Islet of Langerhans (tissue), 1 donor: ENCODE data around the gene SAA4.

Experiments
- FAIRE-seq: peaks from one replicate; lab custom pipeline; 2011; peaks lifted over from hg19 to GRCh38; lab: Jason Lieb, UNC

SAA4 gene

GRCh38 chr11:18188796-18189195 lies 47.8 kb downstream of the SAA4 start:
- no peak for FAIRE-seq
